H1 (cell line): ENCODE measurements around the gene ATP6V1G3. TPM values are rescaled to one million over a fixed set of nuclear protein-coding genes. Genes with fewer than 3 reads are reported as not detected.

Source experiments
- CTCF ChIA-PET: fragments of 300-600 bp; sonication (Branson Sonifier 250); formaldehyde crosslinking; loops from one replicate; lab custom pipeline; 2021; ENCODE audit not compliant: partially characterized antibody; lab: Charles Lee
- POLR2A ChIA-PET: fragments of 300-600 bp; sonication (Branson Sonifier 250); formaldehyde crosslinking; loops from one replicate; lab custom pipeline; 2021; ENCODE audit warnings: inconsistent platforms; ENCODE audit not compliant: partially characterized antibody; lab: Charles Lee
- DNase-seq, 2 experiments: peaks; one replicate each; pipeline versions ENCODE4 v3.0.0 to v3.0.0-alpha.2; 2010 to 2022; ENCODE audit warnings: low spot score in 2 of 2, low read depth in 1 of 2, mixed read lengths in 1 of 2
- FAIRE-seq: peaks from 2 replicates; lab custom pipeline; 2011; peaks lifted over from hg19 to GRCh38; lab: Jason Lieb, UNC
- H2AFZ ChIP-seq: 2 replicates; pipeline ENCODE4 v1.8.1; 2012; ENCODE audit warnings: low read length, inconsistent platforms
- H2AK5ac ChIP-seq: 2 replicates; pipeline ENCODE4 v1.6.1; 2013; ENCODE audit warnings: low read depth, low read length
- H2BK120ac ChIP-seq: replicated peaks from 2 replicates; pipeline ENCODE3; 2013; ENCODE audit warnings: low read depth, low read length, inconsistent platforms
- H2BK12ac ChIP-seq: 2 replicates; pipeline ENCODE4 v1.6.1; 2013; ENCODE audit warnings: low read depth, low read length
- H2BK15ac ChIP-seq: 2 replicates; pipeline ENCODE4 v1.6.1; 2013; ENCODE audit warnings: low read length
- H2BK20ac ChIP-seq: 2 replicates; pipeline ENCODE4 v1.6.1; 2013; ENCODE audit warnings: low read length
- H2BK5ac ChIP-seq: 2 replicates; pipeline ENCODE4 v1.6.1; 2013; ENCODE audit warnings: low read depth, low read length
- H3K14ac ChIP-seq: 2 replicates; pipeline ENCODE4 v1.6.1; 2013; ENCODE audit warnings: inconsistent platforms; ENCODE audit not compliant: insufficient read length
- H3K18ac ChIP-seq: 2 replicates; pipeline ENCODE4 v1.6.1; 2013; ENCODE audit warnings: low read length; ENCODE audit errors: extremely low read depth
- H3K23ac ChIP-seq: 2 replicates; pipeline ENCODE4 v1.6.1; 2013; ENCODE audit warnings: inconsistent platforms; ENCODE audit not compliant: insufficient read length
- H3K23me2 ChIP-seq: 2 replicates; pipeline ENCODE4 v1.6.1; 2013; ENCODE audit warnings: low read depth, low read length
- H3K27ac ChIP-seq: 2 replicates; pipeline ENCODE4 v1.6.1; 2011; ENCODE audit warnings: low read depth, low read length, inconsistent platforms
- H3K27me3 ChIP-seq, 4 experiments: replicated peaks in 1 of 4; 1 replicate in 1 of 4; 2 replicates in 3 of 4; pipeline versions ENCODE4 v1.6.1 to v1.8.1; 2011 to 2013; ENCODE audit warnings: low read length in 3 of 4, mild to moderate bottlenecking in 3 of 4, inconsistent platforms in 2 of 4, mixed read lengths in 2 of 4, moderate library complexity in 1 of 4; ENCODE audit not compliant: control insufficient read depth in 3 of 4, insufficient read depth in 3 of 4; ENCODE audit errors: extremely low read depth in 1 of 4
- H3K36me3 ChIP-seq, 4 experiments: 2 replicates each; pipeline versions ENCODE4 v1.6.1 to v1.8.1; 2011 to 2013; ENCODE audit warnings: mild to moderate bottlenecking in 4 of 4, low read length in 3 of 4, moderate library complexity in 2 of 4, control low read depth in 1 of 4, inconsistent platforms in 1 of 4; ENCODE audit not compliant: insufficient read depth in 4 of 4, control insufficient read depth in 2 of 4
- H3K4ac ChIP-seq: replicated peaks from 2 replicates; pipeline ENCODE3; 2013; ENCODE audit warnings: low read length, low read depth, mixed read lengths, inconsistent platforms; ENCODE audit not compliant: insufficient read length
- H3K4me1 ChIP-seq, 4 experiments: replicated peaks in 1 of 4; 1 replicate in 1 of 4; 2 replicates in 3 of 4; pipeline versions ENCODE4 v1.6.1 to v1.8.1; 2011 to 2013; ENCODE audit warnings: low read length in 3 of 4, inconsistent platforms in 2 of 4, mixed read lengths in 1 of 4; ENCODE audit not compliant: insufficient read depth in 4 of 4, control insufficient read depth in 3 of 4
- H3K4me2 ChIP-seq, 2 experiments: 2 replicates each; pipeline versions ENCODE4 v1.6.1 to v1.8.1; 2011 to 2013; ENCODE audit warnings: low read depth in 2 of 2, low read length in 2 of 2, control low read depth in 1 of 2, inconsistent platforms in 1 of 2, mild to moderate bottlenecking in 1 of 2; ENCODE audit not compliant: insufficient read depth in 1 of 2
- H3K4me3 ChIP-seq, 4 experiments: fragments of 200-600, 300-600 bp in 1 of 4; sonication (generic), shearing (Covaris generic), sonication (Bioruptor Twin) in 1 of 4; 2 replicates each; pipeline versions ENCODE4 v1.5.1 to v1.8.1; 2011 to 2016; ENCODE audit warnings: low read length in 4 of 4, low read depth in 3 of 4, control low read depth in 2 of 4, inconsistent platforms in 2 of 4, mild to moderate bottlenecking in 2 of 4, mixed read lengths in 1 of 4, moderate library complexity in 1 of 4; ENCODE audit not compliant: insufficient read depth in 2 of 4; ENCODE audit errors: extremely low read depth in 1 of 4
- H3K56ac ChIP-seq: replicated peaks from 2 replicates; pipeline ENCODE3; 2013; ENCODE audit warnings: low read depth, mild to moderate bottlenecking, mixed read lengths, low read length, inconsistent platforms; ENCODE audit not compliant: insufficient read length
- H3K79me1 ChIP-seq: 2 replicates; pipeline ENCODE4 v1.6.1; 2013; ENCODE audit warnings: low read depth, low read length, control low read depth
- H3K79me2 ChIP-seq, 2 experiments: 2 replicates each; pipeline versions ENCODE4 v1.6.1 to v1.8.1; 2012 to 2013; ENCODE audit warnings: low read length in 2 of 2, mild to moderate bottlenecking in 2 of 2, inconsistent platforms in 1 of 2; ENCODE audit not compliant: insufficient read depth in 2 of 2, control insufficient read depth in 1 of 2
- H3K9ac ChIP-seq, 4 experiments: replicated peaks in 1 of 4; 1 replicate in 1 of 4; 2 replicates in 3 of 4; pipeline versions ENCODE4 v1.6.1 to v1.8.1; 2011 to 2013; ENCODE audit warnings: low read depth in 3 of 4, low read length in 3 of 4, control low read depth in 2 of 4, mild to moderate bottlenecking in 2 of 4, moderate library complexity in 2 of 4, inconsistent platforms in 1 of 4; ENCODE audit errors: extremely low read depth in 1 of 4
- H3K9me3 ChIP-seq, 2 experiments: 2 replicates each; pipeline versions ENCODE4 v1.6.1 to v1.8.1; 2012 to 2013; ENCODE audit warnings: mild to moderate bottlenecking in 2 of 2, moderate library complexity in 2 of 2, control low read depth in 1 of 2, inconsistent platforms in 1 of 2, low read depth in 1 of 2, low read length in 1 of 2, mixed read lengths in 1 of 2; ENCODE audit not compliant: insufficient read depth in 2 of 2
- H4K20me1 ChIP-seq, 2 experiments: replicated peaks in 1 of 2; 2 replicates each; pipeline versions ENCODE3 to v1.8.1; 2011 to 2013; ENCODE audit warnings: inconsistent platforms in 2 of 2, low read length in 2 of 2, mild to moderate bottlenecking in 1 of 2; ENCODE audit not compliant: insufficient read depth in 2 of 2, control insufficient read depth in 1 of 2
- H4K5ac ChIP-seq: 2 replicates; pipeline ENCODE4 v1.6.1; 2013; ENCODE audit warnings: low read length, low read depth, mixed read lengths, inconsistent platforms; ENCODE audit not compliant: insufficient read length
- H4K8ac ChIP-seq: 2 replicates; pipeline ENCODE4 v1.8.0; 2013; ENCODE audit warnings: mild to moderate bottlenecking, moderate library complexity, low read length, inconsistent platforms; ENCODE audit not compliant: insufficient read depth; ENCODE audit errors: extremely low read depth
- H4K91ac ChIP-seq: replicated peaks from 2 replicates; pipeline ENCODE3; 2013; ENCODE audit warnings: low read length, mixed read lengths, inconsistent platforms; ENCODE audit not compliant: insufficient read length
- CEBPB ChIP-seq: IDR thresholded peaks from 2 replicates; pipeline ENCODE4 v1.6.1; 2012; ENCODE audit warnings: low read depth, low read length
- GTF2F1 ChIP-seq: IDR thresholded peaks from 2 replicates; pipeline ENCODE4 v1.6.1; 2012; ENCODE audit warnings: low read depth, low read length, improper control_type of control experiment, borderline replicate concordance
- SIRT6 ChIP-seq: IDR thresholded peaks from one replicate; pipeline ENCODE4 v1.7.1; 2012; ENCODE audit warnings: low read length, inconsistent platforms
- SP1 ChIP-seq: IDR thresholded peaks from 2 replicates; pipeline ENCODE4 v1.6.1; 2011; ENCODE audit warnings: low read depth, low read length
- WGBS, 2 experiments: shearing (Covaris generic) in 1 of 2; methylation state at CpG; one replicate each; pipeline versions ENCODE4 v1.1.6 to v1.1.7; 2013 to 2015; ENCODE audit warnings: low lambda C conversion rate in 2 of 2, mixed read lengths in 2 of 2, inconsistent platforms in 1 of 2, low coverage in 1 of 2, missing lambda C conversion rate in 1 of 2; ENCODE audit not compliant: insufficient replicate concordance in 2 of 2, insufficient coverage in 1 of 2, insufficient read length in 1 of 2; ENCODE audit errors: extremely low coverage in 1 of 2, missing lambda C conversion rate in 1 of 2; 5-methylcytosine and 5-hydroxymethylcytosine counted together
- polyA plus RNA-seq, 7 experiments: library from polyadenylated mRNA; depleted of rRNA in 3 of 7; stranded (reverse) in 5 of 7; unstranded in 2 of 7; fragments of >200 nt in 5 of 7; fragments of 200-250 nt in 2 of 7; gene quantifications; 1 replicate in 5 of 7; 2 replicates in 1 of 7; 4 replicates in 1 of 7; pipeline versions ENCODE4 v1.2.1 to v1.2.3, GENCODE V29; 2011 to 2013; ENCODE audit warnings: missing spikeins in 2 of 7, mixed read lengths in 2 of 7
- total RNA-seq: library from RNA; stranded (reverse); fragmentation: NEBNext Ultra II Directional; extraction: Animal tissue kit (Norgen Biotek cat#: 25700); gene quantifications from 2 replicates; pipeline ENCODE4 v1.2.1, GENCODE V29; 2021
- TF ChIP-seq, protein P1 (sequence below): IDR thresholded peaks from 2 replicates; pipeline ENCODE4 v1.6.1; 2011; ENCODE audit warnings: low read length, improper control_type of control experiment

ATP6V1G3 gene
- total and polyA plus RNA-seq, 2 of the 8 experiments (the other 6 are each of a cell fraction or from before 2014, with no cell fraction given): not detected

DNA sequence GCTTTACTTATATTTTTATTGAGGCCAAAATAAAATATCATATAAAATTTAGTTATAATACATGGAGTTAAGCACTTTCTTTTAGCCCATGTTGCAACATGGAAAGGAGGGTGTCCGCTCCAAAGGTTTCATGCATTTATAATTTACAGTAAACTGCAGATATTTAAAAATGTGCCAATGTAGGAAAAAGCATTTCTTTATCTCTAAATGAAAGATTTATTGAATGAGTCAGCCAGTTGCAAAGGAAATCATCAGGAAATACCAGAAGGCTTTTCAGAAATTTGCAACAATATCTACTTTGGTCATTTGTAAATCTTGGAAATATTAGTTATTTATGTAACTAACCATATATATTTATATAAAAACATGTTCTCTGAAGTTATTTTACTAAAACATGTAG lies 12.1 kb downstream of the ATP6V1G3 start:
- H2BK120ac ChIP-seq: no peak overlapping the region
- no peak overlapping the region for H3K4me3 ChIP-seq
- no peaks in the 10 kb centered on the region for H4K20me1 ChIP-seq
- no peak overlapping the region for H3K4me2 ChIP-seq
- CTCF ChIA-PET: interaction anchor here (0.6 kb wide), 1 partner anchor 26 kb away, joined by 3 read pairs; no protein-coding TSS in a partner anchor
- no peak overlapping the region for H3K4ac ChIP-seq
- H2BK5ac ChIP-seq: no peak overlapping the region
- no peak overlapping the region for H4K5ac ChIP-seq
- H3K36me3 ChIP-seq: no peaks in the 10 kb centered on the region
- DNase-seq (no peak), FAIRE-seq (no peak)
- H3K9ac ChIP-seq: no peak overlapping the region
- WGBS, 2 experiments: 94% methylated on average over 1 of the region's 1 CpG; no CpG with 5 or more reads in 1 of the 2 experiments
- no peaks in the 10 kb centered on the region for H3K9me3 ChIP-seq
- no peaks in the 10 kb centered on the region for H3K27me3 ChIP-seq
- no peak overlapping the region for H4K8ac ChIP-seq
- no peak overlapping the region for H2BK15ac ChIP-seq
- no peaks in the 10 kb centered on the region for H3K23me2 ChIP-seq
- POLR2A ChIA-PET: no interaction called here
- H3K4me1 ChIP-seq: no peaks in the 10 kb centered on the region
- no peak overlapping the region for H2AFZ ChIP-seq
- H2BK12ac ChIP-seq: no peak overlapping the region
- no peak overlapping the region for H3K27ac ChIP-seq
- H3K14ac ChIP-seq: no peak overlapping the region
- H3K79me1 ChIP-seq: no peaks in the 10 kb centered on the region
- no peak overlapping the region for H3K18ac ChIP-seq
- no peak overlapping the region for H3K23ac ChIP-seq
- H2BK20ac ChIP-seq: no peak overlapping the region
- H4K91ac ChIP-seq: no peak overlapping the region
- no peaks in the 10 kb centered on the region for H3K79me2 ChIP-seq
- H2AK5ac ChIP-seq: no peak overlapping the region
- H3K56ac ChIP-seq: no peak overlapping the region
- TF ChIP-seq CEBPB: no peak
- TF ChIP-seq, protein P1, sequence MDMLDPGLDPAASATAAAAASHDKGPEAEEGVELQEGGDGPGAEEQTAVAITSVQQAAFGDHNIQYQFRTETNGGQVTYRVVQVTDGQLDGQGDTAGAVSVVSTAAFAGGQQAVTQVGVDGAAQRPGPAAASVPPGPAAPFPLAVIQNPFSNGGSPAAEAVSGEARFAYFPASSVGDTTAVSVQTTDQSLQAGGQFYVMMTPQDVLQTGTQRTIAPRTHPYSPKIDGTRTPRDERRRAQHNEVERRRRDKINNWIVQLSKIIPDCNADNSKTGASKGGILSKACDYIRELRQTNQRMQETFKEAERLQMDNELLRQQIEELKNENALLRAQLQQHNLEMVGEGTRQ: no peak
- no peak for TF ChIP-seq GTF2F1
- TF ChIP-seq SIRT6: no peak
- no peak for TF ChIP-seq SP1
